Activated T-helper 2 cell treated with anti-CD3 and anti-CD28 coated beads, Interferon-gamma antibody, Interleukin-2, Interleukin-4, amounts not matched to agents 10 μg/mL and 5 μg/mL and 100 μg/mL, durations not matched to agents 14 hours and 24 hours and 36 hours (primary cell): Measurements from ENCODE around the gene CYB5RL. TPM values are rescaled to one million over a fixed set of nuclear protein-coding genes. Genes with fewer than 3 reads are reported as not detected.

ENCODE experiments used
- DNase-seq: peaks from one replicate; pipeline ENCODE4 v3.0.0; 2021; ENCODE audit warnings: low spot score
- H3K27ac Mint-ChIP-seq: one replicate; pipeline ENCODE4 v1.8.0; 2021; ENCODE audit warnings: mixed read lengths
- H3K27me3 Mint-ChIP-seq: one replicate; pipeline ENCODE4 v1.8.0; 2021; ENCODE audit warnings: low read depth, mixed read lengths
- H3K36me3 Mint-ChIP-seq: one replicate; pipeline ENCODE4 v1.8.0; 2021; ENCODE audit warnings: low read depth, mixed read lengths
- H3K4me1 Mint-ChIP-seq: one replicate; pipeline ENCODE4 v1.8.0; 2021; ENCODE audit warnings: low read depth, mixed read lengths
- H3K4me3 Mint-ChIP-seq: one replicate; pipeline ENCODE4 v1.8.0; 2021; ENCODE audit warnings: low read depth, mild to moderate bottlenecking, moderate library complexity, mixed read lengths
- H3K9me3 Mint-ChIP-seq: one replicate; pipeline ENCODE4 v1.8.0; 2021; ENCODE audit warnings: mixed read lengths
- intact Hi-C: fragments of 100-400 bp; cut with micrococcal nuclease; formaldehyde crosslinking; loops from one replicate; pipeline ENCODE4 v1.15.1; 2023
- total RNA-seq: library from RNA; stranded (reverse); gene quantifications from 2 replicates; pipeline ENCODE4 v1.2.3, GENCODE V29; 2022

The CYB5RL gene
- total RNA-seq, 1 donor from 2014 or later: 12.2 TPM

- H3K27ac Mint-ChIP-seq: peak overlapping the region; percentile 80
- peaks cover 30% of the 10 kb centered on the region for H3K36me3 Mint-ChIP-seq
- H3K9me3 Mint-ChIP-seq: no peaks in the 10 kb centered on the region
- DNase-seq: no peak
- H3K27me3 Mint-ChIP-seq: no peaks in the 10 kb centered on the region
- H3K4me3 Mint-ChIP-seq: peak overlapping the region; percentile 90
- peaks cover 30% of the 10 kb centered on the region for H3K4me1 Mint-ChIP-seq
- intact Hi-C loops: no loop called here
These were observed 572 bp downstream of the CYB5RL start for GRCh38 chr1:54199151-54199764.

- H3K4me1 Mint-ChIP-seq: no peaks in the 10 kb centered on the region
- no peaks in the 10 kb centered on the region for H3K9me3 Mint-ChIP-seq
- H3K27ac Mint-ChIP-seq: no peak overlapping the region
- peaks cover 5% of the 10 kb centered on the region for H3K36me3 Mint-ChIP-seq
- no peak for DNase-seq
- no peaks in the 10 kb centered on the region for H3K27me3 Mint-ChIP-seq
- intact Hi-C loops: no loop called here
- no peak overlapping the region for H3K4me3 Mint-ChIP-seq
These were observed 6.4 kb downstream of the CYB5RL start for GRCh38 chr1:54193453-54193852.

GRCh38 chr1:54191525-54191924 lies 8.3 kb downstream of the CYB5RL start:
- peaks cover 5% of the 10 kb centered on the region for H3K36me3 Mint-ChIP-seq
- intact Hi-C loops: no loop called here
- no peak overlapping the region for H3K27ac Mint-ChIP-seq
- no peaks in the 10 kb centered on the region for H3K27me3 Mint-ChIP-seq
- DNase-seq: no peak
- H3K9me3 Mint-ChIP-seq: no peaks in the 10 kb centered on the region
- H3K4me3 Mint-ChIP-seq: no peak overlapping the region
- H3K4me1 Mint-ChIP-seq: no peaks in the 10 kb centered on the region

- Mint-ChIP-seq H3K4me3 (no peak overlapping the region), H3K27me3 (no peaks in the 10 kb centered on the region), H3K36me3 (peaks cover 9% of the 10 kb centered on the region), H3K9me3 (no peaks in the 10 kb centered on the region), H3K4me1 (no peaks in the 10 kb centered on the region), H3K27ac (no peak overlapping the region)
- intact Hi-C loops: no loop called here
- DNase-seq: no peak
These were observed 9.3 kb downstream of the CYB5RL start for GRCh38 chr1:54190526-54190925.

- H3K4me1 Mint-ChIP-seq: no peaks in the 10 kb centered on the region
- peaks cover 8% of the 10 kb centered on the region for H3K36me3 Mint-ChIP-seq
- DNase-seq: no peak
- no peaks in the 10 kb centered on the region for H3K27me3 Mint-ChIP-seq
- no peak overlapping the region for H3K4me3 Mint-ChIP-seq
- no peak overlapping the region for H3K27ac Mint-ChIP-seq
- no peaks in the 10 kb centered on the region for H3K9me3 Mint-ChIP-seq
- intact Hi-C loops: no loop called here
These were observed 11.5 kb downstream of the CYB5RL start for GRCh38 chr1:54188291-54188690.

GRCh38 chr1:54186056-54186455 lies 13.8 kb downstream of the CYB5RL start:
- H3K36me3 Mint-ChIP-seq: peaks cover 4% of the 10 kb centered on the region
- H3K27ac Mint-ChIP-seq: no peak overlapping the region
- intact Hi-C loops: no loop called here
- no peaks in the 10 kb centered on the region for H3K9me3 Mint-ChIP-seq
- H3K4me3 Mint-ChIP-seq: no peak overlapping the region
- DNase-seq: no peak
- no peaks in the 10 kb centered on the region for H3K4me1 Mint-ChIP-seq
- no peaks in the 10 kb centered on the region for H3K27me3 Mint-ChIP-seq

- no peak for DNase-seq
- H3K9me3 Mint-ChIP-seq: no peaks in the 10 kb centered on the region
- no peak overlapping the region for H3K27ac Mint-ChIP-seq
- no peaks in the 10 kb centered on the region for H3K4me1 Mint-ChIP-seq
- peaks cover 1% of the 10 kb centered on the region for H3K36me3 Mint-ChIP-seq
- intact Hi-C loops: loop anchor here (1.0 kb wide), 2 partner anchors 48 to 308 kb away; no protein-coding TSS in a partner anchor
- no peak overlapping the region for H3K4me3 Mint-ChIP-seq
- H3K27me3 Mint-ChIP-seq: no peaks in the 10 kb centered on the region
These were observed 19.0 kb downstream of the CYB5RL start for GRCh38 chr1:54180701-54181360.

GRCh38 chr1:54178296-54179070 lies 21.3 kb downstream of the CYB5RL start:
- no peak for DNase-seq
- H3K4me1 Mint-ChIP-seq: peaks cover 4% of the 10 kb centered on the region
- H3K27me3 Mint-ChIP-seq: no peaks in the 10 kb centered on the region
- no peak overlapping the region for H3K4me3 Mint-ChIP-seq
- H3K27ac Mint-ChIP-seq: no peak overlapping the region
- intact Hi-C loops: no loop called here
- H3K36me3 Mint-ChIP-seq: no peaks in the 10 kb centered on the region
- H3K9me3 Mint-ChIP-seq: no peaks in the 10 kb centered on the region

- H3K4me1 Mint-ChIP-seq: peaks cover 4% of the 10 kb centered on the region
These were observed 22.1 kb downstream of the CYB5RL start for GRCh38 chr1:54177726-54178125.

GRCh38 chr1:54176621-54177327 lies 23.1 kb downstream of the CYB5RL start:
- DNase-seq: no peak
- Mint-ChIP-seq H3K4me1 (peaks cover 4% of the 10 kb centered on the region), H3K9me3 (no peaks in the 10 kb centered on the region), H3K27ac (no peak overlapping the region), H3K36me3 (no peaks in the 10 kb centered on the region), H3K4me3 (no peak overlapping the region), H3K27me3 (no peaks in the 10 kb centered on the region)
- intact Hi-C loops: no loop called here

More at GRCh38 chr1:54177726-54178125, 22.1 kb downstream of the CYB5RL start:
- DNase-seq: no peak
- H3K9me3 Mint-ChIP-seq: no peaks in the 10 kb centered on the region
- no peaks in the 10 kb centered on the region for H3K36me3 Mint-ChIP-seq
- intact Hi-C loops: no loop called here
- no peaks in the 10 kb centered on the region for H3K27me3 Mint-ChIP-seq
- no peak overlapping the region for H3K27ac Mint-ChIP-seq
- no peak overlapping the region for H3K4me3 Mint-ChIP-seq

- DNase-seq: no peak
- H3K4me1 Mint-ChIP-seq: peaks cover 9% of the 10 kb centered on the region
- intact Hi-C loops: no loop called here
- H3K27me3 Mint-ChIP-seq: no peaks in the 10 kb centered on the region
- no peaks in the 10 kb centered on the region for H3K36me3 Mint-ChIP-seq
- H3K27ac Mint-ChIP-seq: no peak overlapping the region
- no peak overlapping the region for H3K4me3 Mint-ChIP-seq
- no peaks in the 10 kb centered on the region for H3K9me3 Mint-ChIP-seq
These were observed 25.7 kb downstream of the CYB5RL start for GRCh38 chr1:54174106-54174505.

GRCh38 chr1:54173681-54174080 lies 26.1 kb downstream of the CYB5RL start:
- Mint-ChIP-seq H3K9me3 (no peaks in the 10 kb centered on the region), H3K4me1 (peaks cover 9% of the 10 kb centered on the region), H3K36me3 (no peaks in the 10 kb centered on the region), H3K27ac (no peak overlapping the region), H3K27me3 (no peaks in the 10 kb centered on the region), H3K4me3 (no peak overlapping the region)
- intact Hi-C loops: no loop called here
- DNase-seq: no peak
